ENCODE data around the gene RABL2A.
"Not testable (repeated sequence)": the region's sequence is repeated elsewhere in the genome, so short reads cannot be mapped to it uniquely, and the experiment has no call there.

The RABL2A gene

GRCh38 chr2:113685471-113685870 lies 58.4 kb downstream of the RABL2A start:
- no peak for DNase-seq (ENCODE audit: extremely low read depth, low read depth)
- TF ChIP-seq CTCF (IDR thresholded peaks at IDR 0.05; ENCODE audit: low read depth, low read length) = no peak

- no peak for TF ChIP-seq CTCF (IDR thresholded peaks at IDR 0.05; ENCODE audit: low read depth, low read length)
- no peak for DNase-seq (ENCODE audit: extremely low read depth, low read depth)
Measured at GRCh38 chr2:113686537-113686936, 59.5 kb downstream of the RABL2A start.

GRCh38 chr2:113690871-113691270 lies 63.8 kb downstream of the RABL2A start:
- not testable (repeated sequence) for DNase-seq (ENCODE audit: extremely low read depth, low read depth)

Data from AG09319 (cell line).